Astrocyte (in vitro differentiated cells and primary cell): ENCODE measurements around the gene SRMS.

ENCODE experiments used
- CTCF ChIP-seq: IDR thresholded peaks from 2 replicates; pipeline ENCODE4 v1.5.1; 2011; ENCODE audit warnings: low read depth, mild to moderate bottlenecking, inconsistent platforms, low read length, moderate library complexity; ENCODE audit not compliant: insufficient read depth
- EZH2 ChIP-seq: IDR thresholded peaks from 2 replicates; pipeline ENCODE4 v1.6.1; 2012; ENCODE audit warnings: mild to moderate bottlenecking, low read length, inconsistent platforms; ENCODE audit not compliant: insufficient read depth

GRCh38 chr20:63492518-63492917 lies 55.0 kb downstream of the SRMS start:
- TF ChIP-seq CTCF (no peak), EZH2 (no peak)
